GM12878 (cell line): ENCODE data around the gene OPRL1. TPM values are rescaled to one million over a fixed set of nuclear protein-coding genes. Genes with fewer than 3 reads are reported as not detected.

Experiments used
- ATAC-seq: fragments of 200-7000 bp; cut with Tn5 transposase; 3 replicates; pipeline ENCODE4 v1.9.1; 2020; ENCODE audit warnings: mild to moderate bottlenecking, moderate library complexity
- BruUV-seq: library from RNA; stranded (reverse); fragments of 400-500 nt; replicated peaks from 2 replicates; lab custom pipeline; 2021; lab: Mats Ljungman, UMichigan
- CTCF ChIA-PET: fragments of 300-600 bp; sonication (Branson Sonifier 250); formaldehyde crosslinking; extraction: SDS; loops from one replicate; lab custom pipeline; 2021; ENCODE audit warnings: inconsistent platforms; lab: Yijun Ruan, JAX
- POLR2A ChIA-PET: fragments of 350-600 bp; formaldehyde crosslinking; extraction: SDS; loops from one replicate; lab custom pipeline; 2021; ENCODE audit warnings: inconsistent platforms; lab: Charles Lee
- RAD21 ChIA-PET: fragments of 300-600 bp; sonication (Branson Sonifier 250); formaldehyde crosslinking; loops from one replicate; lab custom pipeline; 2023; ENCODE audit warnings: antibody characterized with exemption; ENCODE audit not compliant: unreplicated experiment; lab: Charles Lee
- SMC1A ChIA-PET: fragments of 300-600 bp; sonication (Branson Sonifier 250); formaldehyde crosslinking; loops from one replicate; lab custom pipeline; 2023; ENCODE audit not compliant: unreplicated experiment, uncharacterized antibody; lab: Charles Lee
- DNase-seq: peaks from one replicate; pipeline ENCODE4 v3.0.0-alpha.2; 2011; ENCODE audit warnings: low read depth, low spot score
- FAIRE-seq: peaks from 3 replicates; lab custom pipeline; 2011; peaks lifted over from hg19 to GRCh38; lab: Jason Lieb, UNC
- H2AFZ ChIP-seq: 2 replicates; pipeline ENCODE4 v1.6.0; 2011; ENCODE audit warnings: low read depth, low read length, control low read depth; ENCODE audit not compliant: control insufficient read depth
- H3K27ac ChIP-seq: 2 replicates; pipeline ENCODE4 v1.5.1; 2011; ENCODE audit warnings: control low read depth; ENCODE audit not compliant: control insufficient read depth, insufficient read depth
- H3K27me3 ChIP-seq, 2 experiments: replicated peaks in 1 of 2; 2 replicates each; pipeline versions ENCODE4 v1.6.0 to v1.6.1; 2011; ENCODE audit warnings: low read length in 1 of 2; ENCODE audit not compliant: control insufficient read depth in 2 of 2, insufficient read depth in 2 of 2
- H3K36me3 ChIP-seq, 2 experiments: 2 replicates each; pipeline ENCODE4 v1.5.1; 2011; ENCODE audit warnings: low read length in 1 of 2; ENCODE audit not compliant: control insufficient read depth in 2 of 2, insufficient read depth in 2 of 2
- H3K4me1 ChIP-seq: 2 replicates; pipeline ENCODE4 v1.6.1; 2011; ENCODE audit warnings: mild to moderate bottlenecking, low read length, moderate library complexity, mixed read lengths; ENCODE audit not compliant: control insufficient read depth, insufficient read depth
- H3K4me2 ChIP-seq: 2 replicates; pipeline ENCODE4 v1.6.0; 2011; ENCODE audit warnings: control low read depth; ENCODE audit not compliant: control insufficient read depth, insufficient read depth
- H3K4me3 ChIP-seq: fragments of 200-600 bp; sonication (generic); 2 replicates; pipeline ENCODE4 v1.5.1; 2016
- H3K79me2 ChIP-seq: 2 replicates; pipeline ENCODE4 v1.6.0; 2011; ENCODE audit warnings: low read length; ENCODE audit not compliant: control insufficient read depth, insufficient read depth
- H3K9ac ChIP-seq: 2 replicates; pipeline ENCODE4 v1.8.0; 2011; ENCODE audit warnings: low read length, control low read depth, mixed read lengths; ENCODE audit not compliant: control insufficient read depth, insufficient read depth
- H3K9me3 ChIP-seq: replicated peaks from 3 replicates; pipeline ENCODE4 v1.5.1; 2011; ENCODE audit warnings: mild to moderate bottlenecking, low read length; ENCODE audit not compliant: control insufficient read depth, insufficient read depth
- H4K20me1 ChIP-seq: 2 replicates; pipeline ENCODE4 v1.6.0; 2011; ENCODE audit not compliant: control insufficient read depth, insufficient read depth
- JUNB ChIP-seq: IDR thresholded peaks from 2 replicates; pipeline ENCODE4 v1.6.1; 2016; ENCODE audit warnings: antibody characterized with exemption, mild to moderate bottlenecking
- NR2C1 ChIP-seq: fragments of 450-650 bp; IDR thresholded peaks from 2 replicates; pipeline ENCODE4 v1.6.1; 2017; ENCODE audit warnings: antibody characterized with exemption, mild to moderate bottlenecking, moderate library complexity
- NR2F1 ChIP-seq: fragments of 450-650 bp; conservative IDR thresholded peaks from 2 replicates; pipeline ENCODE4 v1.6.1; 2017; ENCODE audit warnings: mild to moderate bottlenecking
- YY1 ChIP-seq: IDR thresholded peaks from 2 replicates; pipeline ENCODE4 v1.6.1; 2011; ENCODE audit warnings: low read depth, mild to moderate bottlenecking, low read length
- ZNF622 ChIP-seq: fragments of 450-650 bp; IDR thresholded peaks from 2 replicates; pipeline ENCODE4 v1.6.1; 2017; ENCODE audit warnings: mild to moderate bottlenecking, inconsistent platforms
- WGBS: methylation state at CpG from one replicate; pipeline ENCODE4 v1.1.6; 2016; ENCODE audit warnings: low lambda C conversion rate; ENCODE audit not compliant: insufficient replicate concordance, insufficient coverage; ENCODE audit errors: missing lambda C conversion rate; 5-methylcytosine and 5-hydroxymethylcytosine counted together
- in situ Hi-C: fragments of 300-500 bp; cut with MboI; formaldehyde crosslinking; loops from 9 replicates; pipeline ENCODE4 v1.14.3; 2018; ENCODE audit warnings: mixed read lengths
- intact Hi-C: fragments of 100-400 bp; cut with micrococcal nuclease; formaldehyde crosslinking; loops from one replicate; pipeline ENCODE4 v1.14.2; 2022; ENCODE audit not compliant: unreplicated experiment
- polyA plus RNA-seq, 11 experiments: library from polyadenylated mRNA; depleted of rRNA in 4 of 11; unstranded in 6 of 11; stranded (reverse) in 5 of 11; fragments of >200 nt; fragmentation: Nextera tagmentation in 4 of 11; fragmentation: Illumina TruSeq in 1 of 11; extraction: Ambion mirVana in 4 of 11; extraction: Trizol in 1 of 11; gene quantifications; 1 replicate in 1 of 11; 2 replicates in 10 of 11; pipeline versions ENCODE4 v1.2.1 to v1.2.3, GENCODE V29; 2011 to 2016; ENCODE audit warnings: inconsistent platforms in 2 of 11, missing spikeins in 2 of 11, low read depth in 1 of 11
- total RNA-seq, 4 experiments: library from RNA; depleted of rRNA in 3 of 4; stranded (reverse); fragments of >200 nt in 3 of 4; fragmentation: Illumina TruSeq in 1 of 4; extraction: Trizol in 1 of 4; gene quantifications; 2 replicates each; pipeline versions ENCODE4 v1.2.1 to v1.2.3, GENCODE V29; 2013 to 2021
- TF ChIP-seq, protein P1 (sequence below): fragments of 450-650 bp; formaldehyde crosslinking; IDR thresholded peaks from 2 replicates; pipeline ENCODE4 v1.4.0; 2020; ENCODE audit warnings: mild to moderate bottlenecking, moderate library complexity
- TF ChIP-seq, protein P2 (sequence below): IDR thresholded peaks from 2 replicates; pipeline ENCODE4 v1.6.1; 2012; ENCODE audit warnings: improper control_type of control experiment, low read depth, low read length; ENCODE audit not compliant: insufficient replicate concordance
- TF ChIP-seq, protein P3 (sequence below): fragments of 450-650 bp; IDR thresholded peaks from 2 replicates; pipeline ENCODE4 v1.6.1; 2017; ENCODE audit warnings: mild to moderate bottlenecking

Gene OPRL1
- total and polyA plus RNA-seq, 10 of the 15 experiments (the other 5 are each of a cell fraction or from before 2014, with no cell fraction given) = 0.04 to 0.41 (median 0.24) TPM; not detected in 1

DNA sequence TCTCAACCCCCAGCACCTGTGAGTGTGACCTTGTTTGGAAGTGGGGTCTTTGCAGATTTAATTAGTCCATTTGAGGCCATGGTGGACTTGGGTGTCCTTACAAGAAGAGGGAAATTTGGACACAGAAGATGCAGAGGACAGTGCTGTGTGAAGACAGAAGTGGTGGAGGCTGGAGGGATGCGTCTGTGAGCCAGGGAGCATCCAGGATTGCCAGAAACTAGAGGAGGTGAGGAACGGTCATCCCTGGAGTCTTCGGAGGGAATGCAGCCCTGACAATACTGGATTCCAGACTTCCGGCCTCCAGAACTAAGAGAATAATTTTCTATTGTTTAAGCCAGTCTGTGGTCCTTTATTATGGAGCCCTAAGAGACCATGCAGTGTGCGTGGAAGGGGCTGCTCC is 50.4 kb downstream of the OPRL1 start:
- CTCF ChIA-PET = no interaction called here
- FAIRE-seq = no peak
- no peak overlapping the region for H3K27ac ChIP-seq
- BruUV-seq = no TSS peak
- TF ChIP-seq NR2C1 = no peak
- TF ChIP-seq, protein P1, sequence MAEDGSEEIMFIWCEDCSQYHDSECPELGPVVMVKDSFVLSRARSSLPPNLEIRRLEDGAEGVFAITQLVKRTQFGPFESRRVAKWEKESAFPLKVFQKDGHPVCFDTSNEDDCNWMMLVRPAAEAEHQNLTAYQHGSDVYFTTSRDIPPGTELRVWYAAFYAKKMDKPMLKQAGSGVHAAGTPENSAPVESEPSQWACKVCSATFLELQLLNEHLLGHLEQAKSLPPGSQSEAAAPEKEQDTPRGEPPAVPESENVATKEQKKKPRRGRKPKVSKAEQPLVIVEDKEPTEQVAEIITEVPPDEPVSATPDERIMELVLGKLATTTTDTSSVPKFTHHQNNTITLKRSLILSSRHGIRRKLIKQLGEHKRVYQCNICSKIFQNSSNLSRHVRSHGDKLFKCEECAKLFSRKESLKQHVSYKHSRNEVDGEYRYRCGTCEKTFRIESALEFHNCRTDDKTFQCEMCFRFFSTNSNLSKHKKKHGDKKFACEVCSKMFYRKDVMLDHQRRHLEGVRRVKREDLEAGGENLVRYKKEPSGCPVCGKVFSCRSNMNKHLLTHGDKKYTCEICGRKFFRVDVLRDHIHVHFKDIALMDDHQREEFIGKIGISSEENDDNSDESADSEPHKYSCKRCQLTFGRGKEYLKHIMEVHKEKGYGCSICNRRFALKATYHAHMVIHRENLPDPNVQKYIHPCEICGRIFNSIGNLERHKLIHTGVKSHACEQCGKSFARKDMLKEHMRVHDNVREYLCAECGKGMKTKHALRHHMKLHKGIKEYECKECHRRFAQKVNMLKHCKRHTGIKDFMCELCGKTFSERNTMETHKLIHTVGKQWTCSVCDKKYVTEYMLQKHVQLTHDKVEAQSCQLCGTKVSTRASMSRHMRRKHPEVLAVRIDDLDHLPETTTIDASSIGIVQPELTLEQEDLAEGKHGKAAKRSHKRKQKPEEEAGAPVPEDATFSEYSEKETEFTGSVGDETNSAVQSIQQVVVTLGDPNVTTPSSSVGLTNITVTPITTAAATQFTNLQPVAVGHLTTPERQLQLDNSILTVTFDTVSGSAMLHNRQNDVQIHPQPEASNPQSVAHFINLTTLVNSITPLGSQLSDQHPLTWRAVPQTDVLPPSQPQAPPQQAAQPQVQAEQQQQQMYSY = no peak
- TF ChIP-seq YY1 = no peak
- no peak for TF ChIP-seq NR2F1
- TF ChIP-seq ZNF622 = no peak
- TF ChIP-seq, protein P2, sequence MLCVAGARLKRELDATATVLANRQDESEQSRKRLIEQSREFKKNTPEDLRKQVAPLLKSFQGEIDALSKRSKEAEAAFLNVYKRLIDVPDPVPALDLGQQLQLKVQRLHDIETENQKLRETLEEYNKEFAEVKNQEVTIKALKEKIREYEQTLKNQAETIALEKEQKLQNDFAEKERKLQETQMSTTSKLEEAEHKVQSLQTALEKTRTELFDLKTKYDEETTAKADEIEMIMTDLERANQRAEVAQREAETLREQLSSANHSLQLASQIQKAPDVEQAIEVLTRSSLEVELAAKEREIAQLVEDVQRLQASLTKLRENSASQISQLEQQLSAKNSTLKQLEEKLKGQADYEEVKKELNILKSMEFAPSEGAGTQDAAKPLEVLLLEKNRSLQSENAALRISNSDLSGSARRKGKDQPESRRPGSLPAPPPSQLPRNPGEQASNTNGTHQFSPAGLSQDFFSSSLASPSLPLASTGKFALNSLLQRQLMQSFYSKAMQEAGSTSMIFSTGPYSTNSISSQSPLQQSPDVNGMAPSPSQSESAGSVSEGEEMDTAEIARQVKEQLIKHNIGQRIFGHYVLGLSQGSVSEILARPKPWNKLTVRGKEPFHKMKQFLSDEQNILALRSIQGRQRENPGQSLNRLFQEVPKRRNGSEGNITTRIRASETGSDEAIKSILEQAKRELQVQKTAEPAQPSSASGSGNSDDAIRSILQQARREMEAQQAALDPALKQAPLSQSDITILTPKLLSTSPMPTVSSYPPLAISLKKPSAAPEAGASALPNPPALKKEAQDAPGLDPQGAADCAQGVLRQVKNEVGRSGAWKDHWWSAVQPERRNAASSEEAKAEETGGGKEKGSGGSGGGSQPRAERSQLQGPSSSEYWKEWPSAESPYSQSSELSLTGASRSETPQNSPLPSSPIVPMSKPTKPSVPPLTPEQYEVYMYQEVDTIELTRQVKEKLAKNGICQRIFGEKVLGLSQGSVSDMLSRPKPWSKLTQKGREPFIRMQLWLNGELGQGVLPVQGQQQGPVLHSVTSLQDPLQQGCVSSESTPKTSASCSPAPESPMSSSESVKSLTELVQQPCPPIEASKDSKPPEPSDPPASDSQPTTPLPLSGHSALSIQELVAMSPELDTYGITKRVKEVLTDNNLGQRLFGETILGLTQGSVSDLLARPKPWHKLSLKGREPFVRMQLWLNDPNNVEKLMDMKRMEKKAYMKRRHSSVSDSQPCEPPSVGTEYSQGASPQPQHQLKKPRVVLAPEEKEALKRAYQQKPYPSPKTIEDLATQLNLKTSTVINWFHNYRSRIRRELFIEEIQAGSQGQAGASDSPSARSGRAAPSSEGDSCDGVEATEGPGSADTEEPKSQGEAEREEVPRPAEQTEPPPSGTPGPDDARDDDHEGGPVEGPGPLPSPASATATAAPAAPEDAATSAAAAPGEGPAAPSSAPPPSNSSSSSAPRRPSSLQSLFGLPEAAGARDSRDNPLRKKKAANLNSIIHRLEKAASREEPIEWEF = no peak
- TF ChIP-seq JUNB = no peak
- TF ChIP-seq, protein P3, sequence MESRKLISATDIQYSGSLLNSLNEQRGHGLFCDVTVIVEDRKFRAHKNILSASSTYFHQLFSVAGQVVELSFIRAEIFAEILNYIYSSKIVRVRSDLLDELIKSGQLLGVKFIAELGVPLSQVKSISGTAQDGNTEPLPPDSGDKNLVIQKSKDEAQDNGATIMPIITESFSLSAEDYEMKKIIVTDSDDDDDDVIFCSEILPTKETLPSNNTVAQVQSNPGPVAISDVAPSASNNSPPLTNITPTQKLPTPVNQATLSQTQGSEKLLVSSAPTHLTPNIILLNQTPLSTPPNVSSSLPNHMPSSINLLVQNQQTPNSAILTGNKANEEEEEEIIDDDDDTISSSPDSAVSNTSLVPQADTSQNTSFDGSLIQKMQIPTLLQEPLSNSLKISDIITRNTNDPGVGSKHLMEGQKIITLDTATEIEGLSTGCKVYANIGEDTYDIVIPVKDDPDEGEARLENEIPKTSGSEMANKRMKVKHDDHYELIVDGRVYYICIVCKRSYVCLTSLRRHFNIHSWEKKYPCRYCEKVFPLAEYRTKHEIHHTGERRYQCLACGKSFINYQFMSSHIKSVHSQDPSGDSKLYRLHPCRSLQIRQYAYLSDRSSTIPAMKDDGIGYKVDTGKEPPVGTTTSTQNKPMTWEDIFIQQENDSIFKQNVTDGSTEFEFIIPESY = no peak
- TF ChIP-seq, all 136 proteins: peak for 0
- Histone ChIP-seq H2AFZ (no peak overlapping the region), H3K79me2 (no peaks in the 10 kb centered on the region), H3K9me3 (no peaks in the 10 kb centered on the region), H3K9ac (no peak overlapping the region), H3K4me1 (no peaks in the 10 kb centered on the region), H4K20me1 (no peaks in the 10 kb centered on the region), H3K27me3 (no peaks in the 10 kb centered on the region; a peak in 1 of 4 replicates), H3K4me2 (no peak overlapping the region), H3K36me3 (no peaks in the 10 kb centered on the region), H3K4me3 (no peak overlapping the region)
- POLR2A ChIA-PET = no interaction called here
- intact Hi-C loops (no loop called here), in situ Hi-C loops (no loop called here)
- SMC1A ChIA-PET = no interaction called here
- ATAC-seq (no peak), DNase-seq (no peak)
- 30% methylated on average over 5 of the region's 5 CpGs for WGBS
- RAD21 ChIA-PET = interaction anchor here (0.7 kb wide), 1 partner anchor 47 kb away, joined by 5 read pairs; no protein-coding TSS in a partner anchor
